Measurements from ENCODE around the gene TNMD.
"Not testable (repeated sequence)": the region's sequence is repeated elsewhere in the genome, so short reads cannot be mapped to it uniquely, and the experiment has no call there.

TNMD gene

DNA sequence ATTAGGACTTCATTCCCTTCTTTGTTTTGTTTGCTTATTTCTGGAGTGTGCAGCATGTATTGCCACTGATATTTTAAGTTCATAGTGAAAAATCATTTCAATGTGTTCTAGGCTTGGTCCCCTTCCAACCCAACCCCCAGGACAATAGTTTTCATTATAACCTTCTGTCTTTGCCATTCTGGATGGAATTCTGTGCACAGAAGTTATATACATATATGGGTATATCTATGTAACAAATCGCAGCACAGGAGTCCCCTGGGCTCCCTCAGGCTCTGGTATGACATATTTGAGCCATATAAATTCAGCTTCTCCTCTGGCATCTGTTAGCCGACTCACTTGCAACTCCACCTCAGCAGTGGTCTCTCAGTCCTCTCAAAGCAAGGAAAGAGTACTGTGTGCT, at the start of gene TNMD:
Gene TNMD, plus strand, starts transcription at position 326 of the 400 bp plus-strand sequence. CDS start 83 bp downstream, outside the sequence.
- Histone ChIP-seq H3K9ac (ENCODE audit: low read depth in 1 of 2, low read length in 2 of 2) (no peak within 1 kb of the TSS), H3K4me1 (ENCODE audit: control insufficient read depth in 1 of 2, insufficient read depth in 2 of 2, low read length in 2 of 2) (peaks cover 8 to 14% of the 10 kb centered on the region in 2 donors), H3K27ac (ENCODE audit: low read depth, low read length) (no peak within 1 kb of the TSS), H3K27me3 (ENCODE audit: control insufficient read depth in 1 of 2, insufficient read depth in 2 of 2, low read length in 2 of 2) (no peaks in the 10 kb centered on the region), H3K36me3 (ENCODE audit: control insufficient read depth in 1 of 2, insufficient read depth in 2 of 2, low read length in 2 of 2) (no peaks in the 10 kb centered on the region), H3K9me3 (ENCODE audit: control insufficient read depth in 1 of 2, low read length in 2 of 2) (no peaks in the 10 kb centered on the region), H3K4me3 (ENCODE audit: low read depth in 1 of 2, low read length in 2 of 2) (no peak within 1 kb of the TSS)

DNA sequence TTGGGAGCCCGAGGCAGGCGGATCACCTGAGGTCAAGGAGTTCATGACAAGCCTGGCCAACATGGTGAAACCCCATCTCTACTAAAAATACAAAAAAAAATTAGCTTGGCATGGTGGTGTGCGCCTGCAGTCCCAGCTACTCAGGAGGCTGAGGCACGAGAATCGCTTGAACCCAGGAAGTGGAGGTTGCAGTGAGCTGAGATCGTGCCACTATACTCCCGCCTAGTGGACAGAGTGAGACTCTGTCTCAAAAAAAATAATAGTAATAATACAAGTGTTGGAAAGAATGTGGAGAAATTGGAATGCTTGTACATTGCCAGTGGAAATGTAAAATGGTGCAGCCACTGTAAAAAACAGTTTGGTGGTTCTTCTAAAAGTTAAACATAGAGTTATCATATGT, 19.2 kb upstream of the TNMD start:
- H3K9ac ChIP-seq (ENCODE audit: low read depth in 1 of 2, low read length in 2 of 2); H3K4me1 ChIP-seq (ENCODE audit: control insufficient read depth in 1 of 2, insufficient read depth in 2 of 2, low read length in 2 of 2); H3K27ac ChIP-seq (ENCODE audit: low read depth, low read length); H3K4me3 ChIP-seq (ENCODE audit: low read depth in 1 of 2, low read length in 2 of 2); H3K9me3 ChIP-seq (ENCODE audit: control insufficient read depth in 1 of 2, low read length in 2 of 2); H3K36me3 ChIP-seq (ENCODE audit: control insufficient read depth in 1 of 2, insufficient read depth in 2 of 2, low read length in 2 of 2); H3K27me3 ChIP-seq (ENCODE audit: control insufficient read depth in 1 of 2, insufficient read depth in 2 of 2, low read length in 2 of 2): not testable (repeated sequence)

DNA sequence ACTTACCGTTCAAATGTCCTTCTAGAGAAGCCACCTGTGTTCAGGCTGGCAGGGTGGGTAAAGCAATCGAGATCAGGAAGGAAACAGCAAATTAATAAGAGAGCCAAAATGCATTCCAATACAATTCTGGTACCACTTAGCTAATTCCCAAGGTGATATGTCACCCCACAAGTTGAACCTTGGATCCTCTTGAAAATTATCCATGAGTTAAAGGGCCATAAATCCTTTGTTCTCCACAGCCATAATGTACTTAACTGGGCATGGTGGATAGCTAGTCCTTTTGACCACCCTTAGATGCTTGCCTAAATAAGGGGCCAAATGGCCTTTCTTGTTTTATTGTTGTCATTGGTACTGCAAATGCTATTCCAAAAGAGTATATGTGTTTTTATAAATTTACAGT, 2.0 kb downstream of the TNMD start:
- H3K27ac ChIP-seq (ENCODE audit: low read depth, low read length): no peak overlapping the region
- no peak overlapping the region for H3K9ac ChIP-seq (ENCODE audit: low read depth in 1 of 2, low read length in 2 of 2)
- H3K36me3 ChIP-seq (ENCODE audit: control insufficient read depth in 1 of 2, insufficient read depth in 2 of 2, low read length in 2 of 2): no peaks in the 10 kb centered on the region
- no peaks in the 10 kb centered on the region for H3K27me3 ChIP-seq (ENCODE audit: control insufficient read depth in 1 of 2, insufficient read depth in 2 of 2, low read length in 2 of 2)
- H3K4me3 ChIP-seq (ENCODE audit: low read depth in 1 of 2, low read length in 2 of 2): no peak overlapping the region
- H3K4me1 ChIP-seq (ENCODE audit: control insufficient read depth in 1 of 2, insufficient read depth in 2 of 2, low read length in 2 of 2): peaks cover 11 to 19% of the 10 kb centered on the region in 2 donors
- H3K9me3 ChIP-seq (ENCODE audit: control insufficient read depth in 1 of 2, low read length in 2 of 2): no peaks in the 10 kb centered on the region

DNA sequence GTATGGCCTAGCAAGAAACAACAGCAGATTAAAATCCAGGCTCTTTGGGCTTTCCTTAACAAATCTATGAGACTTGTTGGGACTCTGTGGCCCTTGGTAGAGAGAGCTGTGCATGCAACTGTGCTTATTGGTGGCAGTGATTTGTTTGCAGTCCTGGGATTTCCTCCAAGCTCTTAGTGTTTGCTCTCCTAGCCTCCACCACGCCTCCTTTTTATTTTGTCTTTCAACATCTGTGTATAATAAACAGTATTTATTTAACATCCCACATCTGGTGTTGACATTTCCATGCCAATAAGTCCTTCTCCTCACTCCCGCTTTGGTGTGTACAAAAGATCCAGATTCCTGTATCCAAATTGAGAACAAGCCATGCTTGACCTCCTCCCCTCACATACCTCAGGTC, 3.1 kb downstream of the TNMD start:
- no peaks in the 10 kb centered on the region for H3K36me3 ChIP-seq (ENCODE audit: control insufficient read depth in 1 of 2, insufficient read depth in 2 of 2, low read length in 2 of 2)
- no peak overlapping the region for H3K27ac ChIP-seq (ENCODE audit: low read depth, low read length)
- H3K4me1 ChIP-seq (ENCODE audit: control insufficient read depth in 1 of 2, insufficient read depth in 2 of 2, low read length in 2 of 2): peaks cover 11 to 25% of the 10 kb centered on the region in 2 donors
- H3K27me3 ChIP-seq (ENCODE audit: control insufficient read depth in 1 of 2, insufficient read depth in 2 of 2, low read length in 2 of 2): no peaks in the 10 kb centered on the region
- H3K9ac ChIP-seq (ENCODE audit: low read depth in 1 of 2, low read length in 2 of 2): no peak overlapping the region
- H3K4me3 ChIP-seq (ENCODE audit: low read depth in 1 of 2, low read length in 2 of 2): no peak overlapping the region
- H3K9me3 ChIP-seq (ENCODE audit: control insufficient read depth in 1 of 2, low read length in 2 of 2): no peaks in the 10 kb centered on the region

DNA sequence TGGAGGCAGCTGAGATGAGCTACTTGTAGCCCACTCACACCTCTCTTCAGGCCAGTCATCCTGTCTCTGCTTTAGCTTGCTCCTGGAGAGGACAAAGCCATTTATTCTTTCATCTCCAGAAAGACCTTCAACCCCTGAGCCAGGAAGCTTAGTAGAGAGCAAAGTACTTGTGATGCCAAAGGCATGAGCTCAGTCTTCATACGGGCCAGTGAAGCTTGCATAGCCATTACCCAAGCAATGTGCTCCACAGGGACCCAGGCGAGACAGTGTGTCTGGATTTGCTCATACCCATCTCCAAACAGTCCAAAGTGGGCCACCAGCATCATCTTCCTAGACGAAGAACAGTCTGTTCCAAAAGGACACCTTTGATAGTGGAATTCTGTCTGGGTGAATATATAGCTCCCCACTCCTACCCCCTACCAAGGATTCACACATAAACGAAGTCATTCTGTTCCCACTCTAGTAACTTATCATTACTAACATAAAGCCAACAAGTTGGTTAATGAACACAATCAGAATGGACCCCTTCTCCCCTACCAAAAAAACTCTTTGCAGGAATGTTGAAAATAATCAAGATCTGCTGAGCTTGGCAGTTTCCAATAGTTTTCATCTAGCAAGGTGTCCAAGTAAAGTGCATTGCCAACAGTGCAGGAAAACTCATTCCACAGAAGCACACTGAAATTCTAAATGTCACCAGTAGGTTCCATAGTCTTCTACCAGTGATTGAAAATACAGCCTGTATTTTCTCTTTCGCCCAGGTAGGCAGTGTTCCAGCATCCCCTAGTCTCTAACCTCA, 6.7 kb downstream of the TNMD start:
- H3K36me3 ChIP-seq (ENCODE audit: control insufficient read depth in 1 of 2, insufficient read depth in 2 of 2, low read length in 2 of 2): no peaks in the 10 kb centered on the region
- no peak overlapping the region for H3K4me3 ChIP-seq (ENCODE audit: low read depth in 1 of 2, low read length in 2 of 2)
- H3K4me1 ChIP-seq (ENCODE audit: control insufficient read depth in 1 of 2, insufficient read depth in 2 of 2, low read length in 2 of 2): peaks cover 4 to 34% of the 10 kb centered on the region in 2 donors
- H3K9me3 ChIP-seq (ENCODE audit: control insufficient read depth in 1 of 2, low read length in 2 of 2): no peaks in the 10 kb centered on the region
- H3K27me3 ChIP-seq (ENCODE audit: control insufficient read depth in 1 of 2, insufficient read depth in 2 of 2, low read length in 2 of 2): no peaks in the 10 kb centered on the region
- H3K27ac ChIP-seq (ENCODE audit: low read depth, low read length): no peak overlapping the region
- no peak overlapping the region for H3K9ac ChIP-seq (ENCODE audit: low read depth in 1 of 2, low read length in 2 of 2)

DNA sequence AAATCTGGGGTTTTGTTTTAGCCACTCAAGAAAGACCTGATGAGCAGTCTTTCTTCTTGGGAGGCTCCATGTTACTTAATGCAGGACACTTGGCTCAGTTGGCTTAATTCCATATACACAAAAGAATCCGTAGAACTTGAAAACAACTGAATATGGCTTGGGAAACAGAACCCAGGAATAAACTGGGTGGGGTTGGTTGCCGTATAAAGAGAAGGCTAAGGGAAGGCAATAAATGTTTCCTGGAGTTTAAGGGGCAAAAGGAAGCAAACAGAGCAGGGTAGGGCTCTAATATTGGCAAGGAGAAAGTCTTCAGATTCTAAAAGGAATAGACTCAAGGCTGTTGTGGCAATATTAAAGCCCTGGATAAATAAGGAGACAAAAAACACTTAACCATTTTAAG, 8.4 kb downstream of the TNMD start:
- Histone ChIP-seq H3K9ac (ENCODE audit: low read depth in 1 of 2, low read length in 2 of 2) (no peak overlapping the region), H3K4me1 (ENCODE audit: control insufficient read depth in 1 of 2, insufficient read depth in 2 of 2, low read length in 2 of 2) (peaks cover 2 to 20% of the 10 kb centered on the region in 2 donors), H3K36me3 (ENCODE audit: control insufficient read depth in 1 of 2, insufficient read depth in 2 of 2, low read length in 2 of 2) (no peaks in the 10 kb centered on the region), H3K9me3 (ENCODE audit: control insufficient read depth in 1 of 2, low read length in 2 of 2) (no peaks in the 10 kb centered on the region), H3K27ac (ENCODE audit: low read depth, low read length) (no peak overlapping the region), H3K4me3 (ENCODE audit: low read depth in 1 of 2, low read length in 2 of 2) (no peak overlapping the region), H3K27me3 (ENCODE audit: control insufficient read depth in 1 of 2, insufficient read depth in 2 of 2, low read length in 2 of 2) (no peaks in the 10 kb centered on the region)

DNA sequence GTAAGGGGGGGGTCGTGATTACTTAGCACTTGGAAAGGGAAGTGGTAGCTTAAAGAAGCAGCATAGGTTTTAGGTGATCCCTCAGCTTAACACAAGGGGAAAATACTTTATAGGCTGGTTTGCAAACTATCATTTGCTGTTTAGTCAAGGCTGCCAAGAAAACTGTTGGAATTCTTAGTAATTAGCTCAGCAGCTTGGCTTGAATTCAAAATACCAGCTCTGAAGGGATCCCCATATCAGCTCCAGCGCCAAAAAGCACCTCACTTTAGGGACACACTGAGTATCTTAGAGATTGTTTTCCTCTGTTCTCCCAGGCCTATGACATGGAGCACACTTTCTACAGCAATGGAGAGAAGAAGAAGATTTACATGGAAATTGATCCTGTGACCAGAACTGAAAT, 8.8 kb downstream of the TNMD start:
- H3K27me3 ChIP-seq (ENCODE audit: control insufficient read depth in 1 of 2, insufficient read depth in 2 of 2, low read length in 2 of 2): no peaks in the 10 kb centered on the region
- H3K36me3 ChIP-seq (ENCODE audit: control insufficient read depth in 1 of 2, insufficient read depth in 2 of 2, low read length in 2 of 2): no peaks in the 10 kb centered on the region
- no peak overlapping the region for H3K9ac ChIP-seq (ENCODE audit: low read depth in 1 of 2, low read length in 2 of 2)
- H3K9me3 ChIP-seq (ENCODE audit: control insufficient read depth in 1 of 2, low read length in 2 of 2): no peaks in the 10 kb centered on the region
- no peak overlapping the region for H3K4me3 ChIP-seq (ENCODE audit: low read depth in 1 of 2, low read length in 2 of 2)
- H3K4me1 ChIP-seq (ENCODE audit: control insufficient read depth in 1 of 2, insufficient read depth in 2 of 2, low read length in 2 of 2): peaks cover 2 to 20% of the 10 kb centered on the region in 2 donors
- H3K27ac ChIP-seq (ENCODE audit: low read depth, low read length): no peak overlapping the region

DNA sequence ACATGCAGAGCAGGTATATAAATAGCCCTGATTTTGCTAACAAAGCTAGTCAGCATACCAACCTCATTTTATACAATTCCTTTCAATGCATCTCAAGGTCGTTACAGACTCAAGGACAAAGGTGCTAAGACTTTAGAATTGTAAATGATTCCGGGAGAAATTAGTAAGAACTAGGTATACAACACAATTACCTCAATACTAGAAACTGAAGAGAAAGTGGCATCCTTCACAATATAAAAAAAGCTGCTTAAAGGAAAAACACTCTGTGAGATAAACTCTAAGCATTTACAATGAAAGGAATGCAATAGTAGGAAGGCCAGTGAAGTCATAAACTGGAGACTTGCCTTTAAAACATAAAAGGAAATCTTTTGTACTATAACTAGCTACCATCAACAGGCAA, 11.9 kb downstream of the TNMD start:
- H3K36me3 ChIP-seq (ENCODE audit: control insufficient read depth in 1 of 2, insufficient read depth in 2 of 2, low read length in 2 of 2): no peaks in the 10 kb centered on the region
- H3K9ac ChIP-seq (ENCODE audit: low read depth in 1 of 2, low read length in 2 of 2): no peak overlapping the region
- peaks cover 0 to 23% of the 10 kb centered on the region in 2 donors for H3K4me1 ChIP-seq (ENCODE audit: control insufficient read depth in 1 of 2, insufficient read depth in 2 of 2, low read length in 2 of 2)
- no peaks in the 10 kb centered on the region for H3K9me3 ChIP-seq (ENCODE audit: control insufficient read depth in 1 of 2, low read length in 2 of 2)
- H3K27me3 ChIP-seq (ENCODE audit: control insufficient read depth in 1 of 2, insufficient read depth in 2 of 2, low read length in 2 of 2): no peaks in the 10 kb centered on the region
- H3K4me3 ChIP-seq (ENCODE audit: low read depth in 1 of 2, low read length in 2 of 2): no peak overlapping the region
- H3K27ac ChIP-seq (ENCODE audit: low read depth, low read length): no peak overlapping the region

DNA sequence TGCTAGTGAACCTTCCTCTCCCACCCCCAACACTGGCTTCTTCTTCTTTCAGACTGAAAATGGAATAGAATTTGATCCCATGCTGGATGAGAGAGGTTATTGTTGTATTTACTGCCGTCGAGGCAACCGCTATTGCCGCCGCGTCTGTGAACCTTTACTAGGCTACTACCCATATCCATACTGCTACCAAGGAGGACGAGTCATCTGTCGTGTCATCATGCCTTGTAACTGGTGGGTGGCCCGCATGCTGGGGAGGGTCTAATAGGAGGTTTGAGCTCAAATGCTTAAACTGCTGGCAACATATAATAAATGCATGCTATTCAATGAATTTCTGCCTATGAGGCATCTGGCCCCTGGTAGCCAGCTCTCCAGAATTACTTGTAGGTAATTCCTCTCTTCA, 14.7 kb downstream of the TNMD start:
- no peak overlapping the region for H3K27ac ChIP-seq (ENCODE audit: low read depth, low read length)
- no peaks in the 10 kb centered on the region for H3K9me3 ChIP-seq (ENCODE audit: control insufficient read depth in 1 of 2, low read length in 2 of 2)
- H3K27me3 ChIP-seq (ENCODE audit: control insufficient read depth in 1 of 2, insufficient read depth in 2 of 2, low read length in 2 of 2): no peaks in the 10 kb centered on the region
- peaks cover 0 to 7% of the 10 kb centered on the region in 2 donors for H3K4me1 ChIP-seq (ENCODE audit: control insufficient read depth in 1 of 2, insufficient read depth in 2 of 2, low read length in 2 of 2)
- H3K36me3 ChIP-seq (ENCODE audit: control insufficient read depth in 1 of 2, insufficient read depth in 2 of 2, low read length in 2 of 2): no peaks in the 10 kb centered on the region
- H3K4me3 ChIP-seq (ENCODE audit: low read depth in 1 of 2, low read length in 2 of 2): no peak overlapping the region
- H3K9ac ChIP-seq (ENCODE audit: low read depth in 1 of 2, low read length in 2 of 2): no peak overlapping the region

DNA sequence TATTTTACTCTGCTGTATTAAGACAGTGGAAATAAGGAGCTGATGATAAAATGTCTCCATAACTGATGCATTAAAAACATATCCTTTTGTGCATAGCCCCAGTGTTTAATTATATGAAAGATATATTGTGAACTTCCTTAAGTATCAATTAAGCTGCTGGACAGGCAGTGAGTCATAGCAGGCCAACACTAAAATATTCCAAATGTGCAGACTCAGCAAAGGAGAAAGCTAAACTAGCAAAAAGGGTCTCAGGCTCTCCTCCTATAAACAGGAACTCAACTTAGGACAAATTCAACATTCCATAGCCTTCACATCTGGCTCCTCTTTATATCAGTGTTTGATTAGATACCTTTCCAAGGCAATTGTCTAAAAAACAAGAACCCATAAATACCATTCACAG, 15.6 kb downstream of the TNMD start:
- H3K27me3 ChIP-seq (ENCODE audit: control insufficient read depth in 1 of 2, insufficient read depth in 2 of 2, low read length in 2 of 2): no peaks in the 10 kb centered on the region
- no peak overlapping the region for H3K27ac ChIP-seq (ENCODE audit: low read depth, low read length)
- no peaks in the 10 kb centered on the region for H3K36me3 ChIP-seq (ENCODE audit: control insufficient read depth in 1 of 2, insufficient read depth in 2 of 2, low read length in 2 of 2)
- no peak overlapping the region for H3K9ac ChIP-seq (ENCODE audit: low read depth in 1 of 2, low read length in 2 of 2)
- peaks cover 0 to 7% of the 10 kb centered on the region in 2 donors for H3K4me1 ChIP-seq (ENCODE audit: control insufficient read depth in 1 of 2, insufficient read depth in 2 of 2, low read length in 2 of 2)
- H3K9me3 ChIP-seq (ENCODE audit: control insufficient read depth in 1 of 2, low read length in 2 of 2): no peaks in the 10 kb centered on the region
- no peak overlapping the region for H3K4me3 ChIP-seq (ENCODE audit: low read depth in 1 of 2, low read length in 2 of 2)
